Coronary artery (tissue), 2 donors: ENCODE data around the gene GCM1.

Source experiments
- DNase-seq: peaks from one replicate; pipeline ENCODE4 v3.0.0-alpha.2; 2017; ENCODE audit warnings: low spot score
- H3K27ac ChIP-seq, 2 donors: fragments of 200-600 bp; sonication (generic); one replicate each; pipeline ENCODE4 v1.5.1; 2016 to 2019
- H3K4me3 ChIP-seq: fragments of 200-600 bp; sonication (generic); 2 replicates; pipeline ENCODE4 v1.5.1; 2016; ENCODE audit warnings: mild to moderate bottlenecking, moderate library complexity
- CTCF ChIP-seq: fragments of 200-600 bp; sonication (generic); IDR thresholded peaks from one replicate; pipeline ENCODE4 v1.5.1; 2019; ENCODE audit warnings: antibody characterized with exemption

GCM1 gene

GRCh38 chr6:53119772-53120409, 28.8 kb downstream of the GCM1 start:
- no peak for TF ChIP-seq CTCF
- no peak for DNase-seq
- Histone ChIP-seq H3K4me3 (no peak overlapping the region), H3K27ac (no peak overlapping the region)

GRCh38 chr6:53119349-53119748, 29.3 kb downstream of the GCM1 start:
- TF ChIP-seq CTCF = no peak
- H3K4me3 ChIP-seq = no peak overlapping the region
- no peak for DNase-seq
- H3K27ac ChIP-seq = no peak overlapping the region

GRCh38 chr6:53115741-53116140, 32.9 kb downstream of the GCM1 start:
- TF ChIP-seq CTCF = no peak
- no peak overlapping the region for H3K27ac ChIP-seq
- no peak for DNase-seq
- H3K4me3 ChIP-seq = no peak overlapping the region

- Histone ChIP-seq H3K27ac (no peak overlapping the region), H3K4me3 (no peak overlapping the region)
- DNase-seq = no peak
- TF ChIP-seq CTCF = no peak
Measured at GRCh38 chr6:53115113-53115512, 33.5 kb downstream of the GCM1 start.

- no peak for TF ChIP-seq CTCF
Measured at GRCh38 chr6:53113742-53114141, 34.9 kb downstream of the GCM1 start.

GRCh38 chr6:53112871-53113270, 35.8 kb downstream of the GCM1 start:
- no peak overlapping the region for H3K27ac ChIP-seq
- no peak for DNase-seq
- H3K4me3 ChIP-seq = no peak overlapping the region

More at GRCh38 chr6:53113742-53114141, 34.9 kb downstream of the GCM1 start:
- DNase-seq = no peak
- Histone ChIP-seq H3K4me3 (no peak overlapping the region), H3K27ac (no peak overlapping the region)

More at GRCh38 chr6:53112871-53113270, 35.8 kb downstream of the GCM1 start:
- TF ChIP-seq CTCF = no peak
